Activated T-cell treated with anti-CD3 and anti-CD28 coated beads for 4 hours (primary cell): ENCODE results near the gene SHH.
A peak's percentile ranks its signal among the peaks of the same experiment; 100 is the strongest.
"Not testable (repeated sequence)": the region's sequence is repeated elsewhere in the genome, so short reads cannot be mapped to it uniquely, and the experiment has no call there.

Experiments
- DNase-seq: peaks from one replicate; pipeline ENCODE4 v3.0.0-alpha.2; 2020

The SHH gene

DNA sequence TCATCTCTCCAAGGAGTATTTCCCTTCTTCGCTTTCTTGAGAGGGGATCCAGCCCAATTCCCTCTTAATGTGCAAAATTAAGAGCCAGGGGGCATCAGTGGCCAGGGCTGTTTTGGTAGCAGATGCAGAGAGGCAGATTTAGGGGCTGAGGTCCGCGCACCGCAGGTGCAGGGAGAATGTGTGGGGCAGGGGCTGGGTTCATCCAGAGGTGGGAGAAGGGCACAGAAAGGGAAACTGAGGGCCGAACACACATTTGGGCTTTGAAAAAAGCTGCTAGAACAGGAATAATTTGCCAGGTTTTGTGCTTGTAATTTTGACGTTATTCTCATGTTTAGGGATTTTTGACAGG is 6.5 kb upstream of the SHH start:
- no peak for DNase-seq

DNA sequence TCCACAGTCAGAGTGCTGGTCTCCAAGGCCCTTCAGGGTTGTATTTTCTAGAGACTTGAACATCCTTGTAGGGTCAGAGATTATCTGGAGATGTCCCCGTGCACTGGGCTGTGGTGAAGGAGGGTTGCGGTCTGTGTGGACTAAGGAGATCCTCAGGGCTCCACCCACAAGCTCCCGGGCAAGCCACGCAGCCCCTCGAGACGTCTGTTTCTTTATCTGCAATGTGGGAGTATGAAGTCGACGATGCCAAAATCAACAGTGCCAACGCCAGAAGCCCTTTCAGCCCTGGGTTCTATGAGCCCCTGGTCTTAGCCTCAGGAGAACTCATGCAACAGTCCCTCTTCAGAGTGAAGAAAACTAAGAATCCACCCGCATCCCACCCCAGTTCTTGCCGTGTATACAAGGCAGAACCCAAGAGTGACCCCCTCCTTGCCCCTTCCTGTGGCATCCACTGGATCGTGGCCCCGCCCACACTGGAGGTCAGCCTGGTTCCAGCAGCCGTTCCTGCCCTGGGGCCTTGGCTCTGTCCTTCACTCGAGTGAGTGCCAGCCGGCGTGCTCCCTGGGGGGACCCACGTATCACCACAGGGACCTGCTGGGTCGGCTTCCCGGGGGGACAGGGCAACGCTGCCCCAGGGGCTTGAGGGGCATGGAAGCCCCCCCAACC is 6.0 kb upstream of the SHH start:
- DNase-seq = no peak

DNA sequence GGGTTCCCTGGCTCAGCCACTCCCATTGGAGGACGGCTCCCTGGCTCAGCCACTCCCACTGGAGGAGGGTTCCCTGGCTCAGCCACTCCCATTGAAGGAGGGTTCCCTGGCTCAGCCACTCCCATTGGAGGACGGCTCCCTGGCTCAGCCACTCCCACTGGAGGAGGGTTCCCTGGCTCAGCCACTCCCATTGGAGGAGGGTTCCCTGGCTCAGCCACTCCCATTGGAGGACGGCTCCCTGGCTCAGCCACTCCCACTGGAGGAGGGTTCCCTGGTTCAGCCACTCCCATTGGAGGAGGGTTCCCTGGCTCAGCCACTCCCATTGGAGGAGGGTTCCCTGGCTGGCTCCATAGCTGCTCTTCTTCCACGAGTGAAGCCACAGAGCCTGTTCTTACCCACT is 5.3 kb upstream of the SHH start:
- DNase-seq = not testable (repeated sequence)

DNA sequence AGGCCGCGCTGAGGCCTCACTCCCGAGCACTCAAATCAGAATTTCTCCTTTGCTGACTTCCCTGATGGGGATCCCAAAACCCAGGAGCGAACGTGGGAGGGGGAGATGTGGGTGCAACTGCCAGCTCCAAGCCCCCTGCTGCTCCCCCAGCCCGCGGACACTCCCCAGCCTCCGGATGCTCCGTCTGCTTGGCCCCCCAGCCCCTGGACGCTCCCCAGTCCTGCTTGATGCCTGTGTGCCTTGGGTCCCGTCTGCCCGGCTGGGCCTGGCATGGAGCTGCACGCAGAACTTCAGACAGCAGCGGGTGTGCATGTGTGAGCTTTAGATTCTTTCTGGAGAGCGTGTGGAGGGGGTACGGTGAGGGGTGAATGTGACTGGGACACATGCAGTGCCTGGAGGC is 4.7 kb upstream of the SHH start:
- DNase-seq = no peak

DNA sequence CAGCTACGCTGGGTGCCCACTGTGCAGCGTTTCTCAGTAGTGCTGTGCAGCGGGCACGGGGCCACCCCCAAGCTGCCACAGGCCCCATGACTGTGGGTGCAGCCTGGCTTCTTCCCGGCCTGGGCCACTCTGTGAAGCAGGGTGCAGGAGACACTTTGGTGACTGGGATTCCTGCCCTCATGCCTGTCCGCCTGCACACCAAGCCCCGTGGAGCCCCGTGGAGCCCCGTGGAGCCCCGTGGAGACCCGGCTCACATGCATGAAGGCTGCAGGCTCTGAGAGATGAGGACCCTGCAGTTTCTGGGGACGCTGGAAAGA is 3.9 kb upstream of the SHH start:
- DNase-seq = no peak

DNA sequence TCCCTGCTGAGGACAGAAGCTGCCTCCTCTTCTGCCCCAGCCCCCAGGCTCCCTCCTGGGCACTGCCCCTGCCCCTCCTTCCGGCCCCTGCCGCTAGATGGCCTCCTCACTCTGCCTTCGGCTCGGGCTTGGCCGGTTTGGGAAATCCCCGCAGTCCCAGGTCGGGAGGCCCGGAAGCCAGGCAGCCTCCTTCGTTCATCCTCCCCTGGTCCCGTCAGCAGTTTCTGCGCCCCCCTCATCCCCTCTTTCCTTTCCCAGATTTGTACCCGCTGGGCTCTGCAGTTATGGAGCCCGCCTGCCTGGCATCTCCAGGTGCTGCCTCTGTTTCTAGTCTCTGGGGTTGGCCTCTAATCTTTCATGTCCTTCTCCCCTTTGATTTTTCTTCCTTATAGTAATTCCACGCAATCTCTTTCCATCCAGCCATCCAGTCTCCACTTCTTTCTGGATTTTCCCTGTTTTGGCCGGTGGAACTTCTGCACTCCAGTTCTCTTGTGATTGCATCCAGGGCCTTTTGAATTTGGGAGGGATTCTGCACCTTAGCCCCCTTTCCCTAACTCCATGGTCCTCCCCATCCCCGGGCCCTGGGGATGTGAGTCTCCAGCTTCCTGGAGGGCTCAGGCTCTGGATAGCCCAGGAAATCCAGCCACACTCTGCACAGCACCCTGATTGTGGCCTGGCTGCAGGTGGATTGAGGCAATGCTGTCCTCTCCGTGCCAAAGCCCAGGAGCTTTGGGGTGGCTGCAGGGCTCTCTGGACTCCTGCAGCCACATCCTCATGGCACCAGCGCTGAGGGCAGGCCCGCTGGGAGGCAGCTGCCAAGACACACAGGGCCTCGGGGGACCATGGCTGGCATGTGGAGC is 3.3 kb upstream of the SHH start:
- DNase-seq = peak; percentile 50

DNA sequence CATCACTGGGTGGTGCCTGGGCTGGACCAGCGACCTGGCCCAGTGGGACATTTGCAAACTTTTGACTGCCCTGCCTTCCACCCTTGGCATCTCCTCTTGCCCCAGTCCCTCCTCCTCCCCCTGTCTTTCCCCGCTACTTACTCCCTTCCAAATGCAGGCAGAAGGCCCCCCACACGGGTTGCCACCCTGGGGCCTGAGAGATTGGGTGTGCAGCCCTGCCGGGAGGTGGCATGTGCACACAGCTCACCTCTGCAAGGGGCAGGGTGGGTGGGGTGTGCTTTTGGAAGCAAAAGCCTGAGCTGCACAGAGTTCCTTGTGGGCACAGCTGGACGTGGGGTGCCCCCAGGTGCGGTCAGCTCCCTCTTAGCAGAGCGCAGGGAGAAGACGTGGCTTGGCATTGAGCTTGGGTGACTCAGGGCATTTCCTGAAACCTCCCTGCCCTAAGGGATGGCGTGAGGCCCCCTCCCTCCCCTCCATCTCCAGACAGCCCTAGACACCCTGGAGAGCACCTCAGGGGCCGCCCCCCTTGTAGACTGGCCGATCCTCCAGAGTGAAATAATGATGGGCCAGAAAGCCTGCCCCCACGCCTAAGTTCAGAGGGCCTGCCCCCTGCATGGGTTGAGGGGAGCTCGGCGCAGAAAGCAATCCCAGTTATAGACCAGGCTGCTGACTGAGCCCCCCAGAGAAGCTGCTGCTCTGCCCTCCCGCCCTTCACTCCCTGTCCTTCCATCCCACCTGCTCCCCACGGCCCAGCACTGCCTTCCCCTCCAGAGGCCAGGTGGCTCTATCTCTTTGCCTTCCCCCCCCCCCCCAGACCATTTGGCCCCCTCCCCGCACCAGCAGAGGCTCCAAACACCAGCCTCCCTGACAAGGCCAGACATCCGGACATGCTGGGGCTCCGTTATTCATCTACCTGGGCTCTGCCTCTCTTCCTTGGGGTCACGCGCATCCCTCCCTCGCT is 2.3 kb upstream of the SHH start:
- DNase-seq = no peak

DNA sequence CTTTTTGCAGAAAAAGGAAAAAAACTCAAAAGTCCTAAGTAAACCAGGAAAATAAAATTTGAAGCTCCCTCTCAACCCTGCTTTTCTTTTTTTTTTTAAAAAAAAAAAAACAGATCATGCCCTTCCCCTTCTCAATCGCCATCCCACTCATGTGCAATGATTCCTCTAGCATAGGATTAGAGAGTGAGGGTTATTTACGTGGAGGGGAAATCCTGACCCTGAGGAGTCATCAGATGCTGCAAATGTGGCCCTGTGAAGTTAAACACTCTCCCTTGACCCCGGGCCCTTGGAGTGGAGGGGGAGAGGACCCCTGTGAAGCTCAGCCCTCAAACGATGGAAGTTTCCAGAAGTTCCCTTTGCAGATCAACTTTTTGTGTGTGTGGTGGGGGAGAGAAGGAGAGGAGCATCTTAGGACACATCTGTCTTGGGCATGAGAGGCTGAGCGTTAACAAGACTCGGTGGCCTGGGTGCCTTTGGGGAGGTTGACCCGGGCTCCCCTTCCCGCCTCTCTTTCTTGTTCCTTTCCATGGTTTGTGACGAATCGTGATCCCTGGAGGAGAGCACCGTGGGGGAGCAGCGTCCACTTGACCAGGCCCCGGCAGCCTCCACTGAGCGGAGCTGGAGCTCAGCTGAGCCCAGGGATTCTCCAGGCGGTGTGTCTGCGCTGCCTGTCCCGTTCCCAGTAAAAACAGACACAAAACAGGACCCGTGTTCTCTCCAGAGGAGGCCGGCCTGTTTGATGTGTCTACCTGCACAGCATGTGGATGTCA is 1.5 kb upstream of the SHH start:
- no peak for DNase-seq

DNA sequence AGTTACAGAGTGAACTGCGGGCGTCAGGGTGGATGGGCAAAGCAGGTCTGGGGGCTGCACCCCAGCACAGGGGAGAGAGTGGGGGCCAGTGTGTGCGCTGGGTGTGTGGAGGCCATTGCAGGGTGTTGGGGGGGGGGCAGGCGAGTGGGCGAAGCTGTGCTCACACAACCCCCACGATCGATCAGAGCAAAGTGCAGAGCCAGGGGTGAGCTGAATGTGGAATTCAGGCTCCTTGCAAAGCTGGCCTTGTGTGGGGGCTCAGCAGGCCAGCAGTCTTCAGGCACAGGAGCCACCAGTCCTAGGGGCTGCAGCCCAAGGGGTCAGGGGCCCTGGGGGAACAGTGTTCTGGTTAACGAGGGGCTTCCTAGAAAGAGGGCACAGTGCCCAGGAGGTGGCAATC is 862 bp upstream of the SHH start:
- no peak for DNase-seq

DNA sequence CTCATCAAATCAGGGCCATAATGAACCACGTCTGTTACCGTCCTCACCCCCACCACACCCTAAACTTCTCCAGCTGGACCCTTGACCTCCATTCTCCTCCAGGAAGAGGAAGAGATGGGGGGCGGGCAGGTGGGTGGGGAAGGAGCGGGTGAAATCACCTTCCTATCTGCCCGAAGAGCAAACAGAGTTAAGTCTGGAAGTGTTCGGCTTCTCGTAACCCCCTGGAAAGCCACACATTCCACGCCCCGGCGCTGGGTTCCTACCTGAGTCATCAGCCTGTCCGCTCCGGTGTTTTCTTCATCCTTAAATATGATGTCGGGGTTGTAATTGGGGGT is 736 bp downstream of the SHH start:
- no peak for DNase-seq

DNA sequence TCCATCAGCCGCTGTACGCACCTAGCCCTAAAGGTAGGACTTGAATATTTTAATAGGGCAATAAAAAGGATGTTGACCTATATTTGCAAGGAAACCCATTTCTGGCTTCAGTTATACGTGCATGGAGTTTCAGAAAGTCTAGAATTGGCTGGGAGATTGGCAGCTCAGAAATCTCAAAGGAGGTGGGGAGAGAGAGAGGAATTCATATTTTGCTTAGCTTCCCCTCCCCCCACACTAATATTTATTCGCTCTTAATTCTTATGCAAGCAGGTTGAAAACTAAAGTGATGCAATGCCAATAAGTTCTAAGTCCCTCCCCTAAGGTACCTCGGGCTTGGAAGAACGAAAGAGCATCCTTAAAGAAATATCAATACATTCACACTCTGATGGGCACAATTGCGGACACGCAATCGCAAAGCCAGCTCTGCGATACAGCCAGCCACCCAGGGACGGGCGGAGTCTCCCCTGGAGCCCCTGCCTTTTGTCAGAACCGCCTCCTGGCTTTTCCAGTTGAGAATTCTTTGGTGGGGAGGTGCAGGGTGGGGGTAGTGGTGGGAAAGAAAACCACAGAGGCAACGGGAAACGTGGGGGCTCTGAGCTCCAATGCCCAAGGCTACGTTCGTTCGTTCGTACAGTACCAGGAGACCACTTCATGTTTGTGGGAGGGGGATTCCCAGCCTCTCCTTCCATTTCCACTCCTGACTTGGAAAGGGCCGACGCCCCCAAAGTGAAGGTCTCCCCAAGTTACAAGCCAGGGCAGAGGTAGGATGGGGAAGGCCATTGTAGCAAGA is 1.3 kb downstream of the SHH start:
- DNase-seq = no peak

DNA sequence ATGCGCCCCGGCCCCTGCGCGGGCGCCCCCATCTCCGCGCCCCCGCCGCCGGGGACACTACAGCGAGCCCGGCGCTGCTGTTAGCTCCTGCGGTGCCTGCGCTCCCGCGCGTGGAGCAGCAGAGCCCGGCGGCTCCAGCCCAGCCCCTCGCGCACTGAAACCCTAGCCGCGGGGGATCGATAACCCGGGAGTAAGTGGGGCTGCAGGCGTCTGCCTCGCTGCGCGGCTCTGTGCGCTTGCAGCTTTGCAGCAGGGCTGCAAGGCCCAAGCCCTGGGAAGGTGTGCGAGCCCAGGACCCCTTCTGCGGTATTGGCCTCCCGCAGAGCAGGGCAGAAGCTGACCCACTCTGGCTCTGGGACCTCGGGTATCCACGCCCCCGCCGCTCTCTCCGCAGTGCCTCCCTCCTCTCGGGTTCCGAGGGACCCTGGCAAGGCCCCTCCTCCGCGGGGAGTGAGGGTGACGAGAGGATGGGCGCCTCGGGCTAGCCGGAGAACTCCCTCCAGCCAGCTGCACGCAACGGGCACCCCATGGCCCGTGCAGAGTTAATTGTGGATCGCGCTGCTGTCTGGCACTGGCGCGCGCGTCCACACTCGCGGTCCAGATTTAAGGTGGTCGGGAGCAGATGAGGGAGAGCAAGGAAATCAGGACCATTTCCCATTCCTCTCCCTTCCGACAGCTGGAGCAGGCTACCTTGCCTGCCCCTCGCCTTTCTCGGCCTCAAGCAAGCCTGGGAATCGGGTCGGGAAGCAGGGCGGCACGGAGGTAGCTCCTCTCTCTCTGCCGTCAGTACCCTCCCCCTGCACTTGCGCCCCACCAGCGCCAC is 2.1 kb downstream of the SHH start:
- DNase-seq = no peak

DNA sequence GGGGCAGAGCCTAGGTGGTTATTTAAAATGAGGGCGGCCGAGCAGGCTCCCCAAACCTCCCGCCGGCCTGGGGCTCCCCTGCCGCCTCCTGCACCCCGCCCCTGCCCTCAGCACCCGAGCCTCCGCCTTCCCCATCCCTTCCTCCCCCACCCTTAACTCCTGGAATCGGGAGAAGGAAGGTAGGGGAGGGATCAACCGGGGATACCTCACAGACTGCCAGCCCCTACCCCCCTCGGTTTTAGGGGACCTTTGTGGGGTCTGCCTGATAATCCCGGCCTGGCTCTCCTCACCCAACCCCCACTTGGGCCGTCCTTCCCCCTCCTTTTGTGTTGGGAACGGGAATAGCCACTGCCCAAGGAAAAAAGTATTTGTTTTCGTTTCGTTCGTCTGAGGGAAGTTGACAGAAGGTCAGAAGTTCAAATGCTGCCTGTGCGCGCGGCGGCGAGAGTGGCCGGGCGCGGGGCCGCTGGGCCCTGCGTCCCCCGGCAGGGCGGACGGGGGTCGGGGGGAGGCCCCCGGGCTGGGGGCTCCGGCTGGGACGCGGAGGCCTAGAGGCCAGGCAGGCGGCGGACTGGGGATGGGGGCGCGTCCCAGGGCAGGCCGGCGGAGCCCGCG is 2.8 kb downstream of the SHH start:
- DNase-seq = no peak

DNA sequence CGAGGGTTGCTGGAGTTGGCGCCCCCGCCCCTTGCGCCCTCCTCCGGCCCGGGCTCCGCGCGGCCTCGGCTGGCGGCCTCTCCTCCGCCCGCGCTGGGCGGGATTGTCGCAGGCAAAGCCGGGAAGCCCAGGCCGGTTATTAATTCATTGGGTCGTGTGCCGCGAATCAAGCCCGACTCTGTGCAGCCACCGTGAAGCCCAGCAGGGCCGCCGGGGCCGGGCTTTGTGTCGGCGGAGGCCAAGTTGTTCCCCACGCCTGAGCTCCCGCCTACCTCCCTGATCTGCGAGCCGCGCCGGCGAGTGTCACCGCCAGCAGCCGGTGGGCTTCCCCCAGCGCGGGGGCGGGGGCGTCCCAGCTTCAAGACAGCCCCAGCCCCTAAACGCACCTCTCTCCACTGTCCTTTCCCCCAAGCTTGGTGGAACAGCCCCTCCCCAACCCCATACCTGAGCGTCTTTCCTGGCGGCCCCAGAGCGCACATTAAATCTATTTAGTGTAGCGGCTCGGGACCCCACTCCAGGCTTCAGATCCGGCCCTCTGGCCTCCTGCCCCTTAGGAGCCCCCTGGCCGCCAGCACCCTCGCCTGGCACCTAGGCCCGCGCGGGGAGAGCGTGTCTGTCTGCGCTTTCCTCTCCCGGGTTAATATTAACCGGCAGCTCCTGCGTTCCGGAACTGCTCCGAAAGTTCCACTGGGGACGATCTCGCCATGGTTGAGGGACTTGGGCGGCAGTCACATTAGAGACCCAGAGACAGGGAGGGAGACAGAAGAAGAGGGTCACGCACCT is 3.5 kb downstream of the SHH start:
- no peak for DNase-seq

DNA sequence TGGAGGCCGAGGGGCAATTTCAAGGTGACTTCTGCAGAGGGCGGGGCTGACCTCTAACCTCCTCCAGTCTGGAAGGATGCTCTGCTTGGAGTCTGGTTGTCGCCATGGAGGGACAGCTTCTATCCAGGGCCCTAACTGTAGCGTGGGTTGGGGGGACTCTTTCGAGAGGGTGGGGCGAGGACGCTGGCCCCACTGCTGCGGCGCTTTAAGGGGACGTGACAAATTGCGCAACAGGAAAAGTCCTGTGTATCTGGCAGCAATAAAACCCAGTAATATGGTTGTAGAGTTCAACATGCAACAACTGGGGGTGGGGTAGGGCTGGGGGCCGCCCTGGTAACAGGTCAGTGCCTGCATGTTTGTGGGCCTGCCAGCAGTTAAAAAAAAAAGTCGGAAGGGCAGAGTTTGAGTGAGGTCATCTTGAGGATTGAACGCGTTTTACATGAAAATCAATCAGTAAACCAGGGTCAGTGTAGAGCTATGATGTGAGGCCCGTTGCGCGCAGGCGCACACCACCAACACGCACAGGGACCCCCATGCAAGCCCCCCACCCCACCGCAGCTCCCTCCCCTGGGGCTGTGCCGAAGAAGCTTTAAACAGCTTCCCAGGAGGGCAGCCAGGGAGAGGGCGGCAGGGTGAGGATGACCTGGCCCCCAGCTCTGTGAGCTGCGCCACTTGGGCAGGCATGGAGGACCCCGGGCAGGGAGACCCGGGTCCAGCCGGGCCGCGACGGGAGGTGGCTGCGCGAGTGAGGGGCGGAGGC is 4.3 kb downstream of the SHH start:
- no peak for DNase-seq

DNA sequence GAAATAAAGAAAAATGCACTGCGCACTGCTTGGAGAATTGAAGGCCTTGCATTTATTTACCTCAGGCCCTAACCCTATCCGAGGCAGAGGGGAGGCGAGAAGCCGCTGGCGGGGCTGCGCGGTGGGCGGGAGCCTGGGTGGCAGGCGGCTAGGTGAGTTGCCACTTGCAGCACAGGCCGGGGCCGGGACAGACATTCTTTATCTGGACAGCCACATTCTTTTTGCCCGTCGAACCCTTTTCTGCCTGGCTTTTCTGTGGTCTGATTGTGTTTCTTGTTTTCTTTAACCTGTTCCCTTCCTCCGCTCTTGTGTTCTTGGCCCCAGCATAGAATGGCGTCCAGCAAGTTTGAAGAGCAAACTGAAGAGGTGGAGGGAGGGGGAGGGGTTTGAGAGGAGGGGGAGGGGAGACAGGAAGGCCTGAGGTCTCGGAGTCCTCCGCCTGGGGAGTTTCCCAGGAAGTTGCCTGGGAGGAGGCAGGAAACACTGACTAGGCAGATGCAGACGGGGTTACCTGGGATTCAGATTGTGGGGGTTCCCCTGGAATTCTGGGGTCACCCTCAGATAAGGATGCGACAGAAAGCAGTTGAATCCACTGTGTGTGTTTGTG is 5.1 kb downstream of the SHH start:
- no peak for DNase-seq

DNA sequence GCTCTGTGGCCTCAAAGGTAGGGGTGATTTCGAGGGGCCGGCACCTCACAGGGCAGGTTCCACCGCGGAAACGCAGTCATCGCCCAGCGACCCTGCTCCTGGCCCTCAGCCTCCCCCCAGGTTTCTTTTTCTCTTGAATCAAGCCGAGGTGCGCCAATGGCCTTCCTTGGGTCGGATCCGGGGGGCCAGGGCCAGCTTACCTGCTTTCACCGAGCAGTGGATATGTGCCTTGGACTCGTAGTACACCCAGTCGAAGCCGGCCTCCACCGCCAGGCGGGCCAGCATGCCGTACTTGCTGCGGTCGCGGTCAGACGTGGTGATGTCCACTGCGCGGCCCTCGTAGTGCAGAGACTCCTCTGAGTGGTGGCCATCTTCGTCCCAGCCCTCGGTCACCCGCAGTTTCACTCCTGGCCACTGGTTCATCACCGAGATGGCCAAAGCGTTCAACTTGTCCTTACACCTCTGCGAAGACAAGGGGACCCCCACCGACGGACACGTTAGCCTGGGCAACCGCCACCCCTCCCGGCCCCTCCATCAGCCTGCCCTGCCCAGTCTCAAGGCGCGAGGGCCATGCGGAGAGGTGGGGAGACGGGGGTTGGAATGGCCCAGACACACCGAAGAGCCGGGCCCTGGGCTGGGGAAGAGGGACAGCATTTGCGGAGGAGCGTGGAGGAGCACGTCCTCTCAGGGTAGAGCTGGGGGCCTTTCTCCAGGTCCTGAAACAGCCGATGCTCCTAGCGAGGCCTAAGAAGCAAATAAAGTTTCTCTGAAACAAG is 6.0 kb downstream of the SHH start:
- no peak for DNase-seq

DNA sequence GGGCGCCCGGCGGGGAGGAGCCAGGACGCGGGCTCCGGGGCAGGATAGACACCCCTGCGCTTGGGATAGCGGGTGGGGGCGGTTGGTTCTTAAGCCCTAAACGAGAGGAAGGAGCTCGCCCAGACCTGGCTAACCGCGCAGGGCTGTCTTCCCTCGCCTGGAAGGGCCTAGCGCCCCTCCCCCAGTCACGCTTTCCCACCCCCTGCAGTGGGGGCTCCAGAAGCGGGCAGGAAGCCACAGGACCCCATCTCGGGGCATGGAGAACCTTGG is 6.5 kb downstream of the SHH start:
- DNase-seq = no peak
